RWPE2 (cell line): ENCODE data around the gene SPCS2.

Experiments
- ATAC-seq: fragments of 200-7000 bp; cut with Tn5 transposase; 3 replicates; pipeline ENCODE4 v1.9.1; 2021; ENCODE audit warnings: low read depth
- DNase-seq: peaks from one replicate; pipeline ENCODE4 v3.0.0-alpha.2; 2020; ENCODE audit warnings: low spot score
- H3K27ac ChIP-seq: fragments of 450-650 bp; 2 replicates; pipeline ENCODE4 v1.5.1; 2017; ENCODE audit warnings: mild to moderate bottlenecking; ENCODE audit not compliant: poor library complexity, severe bottlenecking
- H3K27me3 ChIP-seq: fragments of 250-450 bp; sonication (Bioruptor Pico); 2 replicates; pipeline ENCODE4 v1.5.1; 2021; ENCODE audit warnings: mild to moderate bottlenecking, moderate library complexity; ENCODE audit not compliant: insufficient read depth, poor library complexity, severe bottlenecking
- H3K36me3 ChIP-seq: fragments of 250-450 bp; sonication (Bioruptor Pico); 2 replicates; pipeline ENCODE4 v1.5.1; 2020; ENCODE audit warnings: low read depth, mild to moderate bottlenecking, moderate library complexity
- H3K4me1 ChIP-seq: fragments of 250-450 bp; sonication (Bioruptor Pico); 2 replicates; pipeline ENCODE4 v1.5.1; 2021; ENCODE audit warnings: mild to moderate bottlenecking, moderate library complexity; ENCODE audit not compliant: insufficient read depth, poor library complexity, severe bottlenecking
- H3K4me3 ChIP-seq: fragments of 250-450 bp; sonication (Bioruptor Pico); 2 replicates; pipeline ENCODE4 v1.5.1; 2021; ENCODE audit warnings: mild to moderate bottlenecking, moderate library complexity; ENCODE audit not compliant: severe bottlenecking
- H3K9me3 ChIP-seq: fragments of 250-450 bp; sonication (Bioruptor Pico); 2 replicates; pipeline ENCODE4 v1.5.1; 2021; ENCODE audit warnings: mild to moderate bottlenecking, moderate library complexity; ENCODE audit not compliant: severe bottlenecking
- CTCF ChIP-seq: fragments of 450-650 bp; IDR thresholded peaks from one replicate; pipeline ENCODE4 v1.5.1; 2017; ENCODE audit warnings: mild to moderate bottlenecking, moderate library complexity; ENCODE audit not compliant: poor library complexity, severe bottlenecking

SPCS2 gene

GRCh38 chr11:74948546-74948897 is 544 bp upstream of the SPCS2 start:
- no peaks in the 10 kb centered on the region for H3K27me3 ChIP-seq
- peaks cover 39% of the 10 kb centered on the region for H3K36me3 ChIP-seq
- H3K4me3 ChIP-seq: peak overlapping the region; percentile 85
- no peaks in the 10 kb centered on the region for H3K9me3 ChIP-seq
- ATAC-seq (peak; percentile 47), DNase-seq (no peak)
- H3K4me1 ChIP-seq: peaks cover 16% of the 10 kb centered on the region
- peak overlapping the region; percentile 55 for H3K27ac ChIP-seq
- no peak for TF ChIP-seq CTCF

GRCh38 chr11:74949753-74950137 is 679 bp downstream of the SPCS2 start:
- Histone ChIP-seq H3K4me3 (peak overlapping the region; percentile 85), H3K4me1 (peaks cover 4% of the 10 kb centered on the region), H3K36me3 (peaks cover 42% of the 10 kb centered on the region), H3K27ac (peak overlapping the region; percentile 55), H3K9me3 (no peaks in the 10 kb centered on the region), H3K27me3 (no peaks in the 10 kb centered on the region)
- ATAC-seq (no peak), DNase-seq (no peak)
- TF ChIP-seq CTCF: no peak

- TF ChIP-seq CTCF: no peak
- peak overlapping the region; percentile 55 for H3K27ac ChIP-seq
- H3K9me3 ChIP-seq: no peaks in the 10 kb centered on the region
- no peaks in the 10 kb centered on the region for H3K27me3 ChIP-seq
- ATAC-seq (no peak), DNase-seq (no peak)
- H3K36me3 ChIP-seq: peaks cover 44% of the 10 kb centered on the region
- H3K4me3 ChIP-seq: peak overlapping the region; percentile 85
- no peaks in the 10 kb centered on the region for H3K4me1 ChIP-seq
Observed at GRCh38 chr11:74950374-74950969, 1.4 kb downstream of the SPCS2 start.

- no peaks in the 10 kb centered on the region for H3K4me1 ChIP-seq
- H3K4me3 ChIP-seq: no peak overlapping the region
- H3K36me3 ChIP-seq: peaks cover 48% of the 10 kb centered on the region
- H3K9me3 ChIP-seq: no peaks in the 10 kb centered on the region
- H3K27me3 ChIP-seq: no peaks in the 10 kb centered on the region
- ATAC-seq: no peak
- no peak overlapping the region for H3K27ac ChIP-seq
- DNase-seq: no peak
- TF ChIP-seq CTCF: no peak
Observed at GRCh38 chr11:74951226-74951625, 2.2 kb downstream of the SPCS2 start.

- no peak overlapping the region for H3K27ac ChIP-seq
- H3K4me1 ChIP-seq: no peaks in the 10 kb centered on the region
- H3K36me3 ChIP-seq: peaks cover 63% of the 10 kb centered on the region
- no peaks in the 10 kb centered on the region for H3K27me3 ChIP-seq
- ATAC-seq: no peak
- no peak for TF ChIP-seq CTCF
- DNase-seq: no peak
- H3K9me3 ChIP-seq: no peaks in the 10 kb centered on the region
- H3K4me3 ChIP-seq: no peak overlapping the region
Observed at GRCh38 chr11:74952752-74953151, 3.7 kb downstream of the SPCS2 start.
